ENCODE measurements around the gene WRAP73. TPM values are rescaled to one million over a fixed set of nuclear protein-coding genes. Genes with fewer than 3 reads are reported as not detected.

WRAP73 gene
- total RNA-seq, 1 donor from 2014 or later: 26.7 TPM

DNA sequence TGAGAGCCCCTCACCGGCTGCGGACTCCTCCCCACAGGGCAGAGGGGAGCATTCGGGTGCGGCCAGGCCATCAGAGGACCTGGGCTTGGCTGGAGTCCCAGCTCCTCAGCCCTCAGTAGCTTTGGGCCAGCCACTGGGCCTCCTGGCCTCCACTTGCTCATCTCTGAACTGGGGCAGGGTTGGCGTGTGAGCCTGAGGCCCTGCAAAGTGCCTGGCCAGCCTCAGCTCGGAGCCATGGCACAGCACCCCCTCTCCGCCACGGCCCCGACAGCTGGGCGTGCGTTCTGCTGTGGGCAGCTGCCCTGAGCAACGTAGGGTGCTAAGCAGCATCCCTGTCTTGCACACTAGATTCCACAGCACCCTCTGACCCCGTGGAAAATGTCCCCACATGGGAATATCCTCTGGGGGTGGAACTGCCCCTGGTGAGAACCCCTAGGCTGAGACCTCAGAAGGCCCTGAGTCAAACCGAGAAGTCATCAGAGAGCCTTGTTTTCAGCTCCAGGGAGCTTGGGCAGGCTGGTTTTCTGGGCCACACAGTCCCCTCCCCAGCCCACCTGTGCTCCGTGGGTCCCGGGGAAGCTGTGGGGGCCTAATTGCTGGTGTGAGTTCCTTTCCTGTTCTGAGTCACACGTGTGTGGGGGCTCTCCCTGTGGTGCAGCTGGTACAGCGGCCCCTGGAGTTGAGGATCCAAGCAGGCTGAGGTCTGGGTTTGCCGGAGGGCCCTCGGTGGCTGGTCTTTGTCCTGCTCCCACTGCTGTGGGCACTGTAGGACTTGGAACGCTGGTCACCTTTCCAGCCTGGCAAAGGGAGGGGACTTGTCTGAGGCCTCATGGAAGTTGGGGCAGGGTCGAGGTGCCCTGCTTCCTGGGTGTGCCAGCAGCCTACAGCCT, 26.9 kb upstream of the WRAP73 start:
- no peaks in the 10 kb centered on the region for H3K9me3 Mint-ChIP-seq
- peaks cover 21% of the 10 kb centered on the region for H3K27me3 Mint-ChIP-seq
- H3K4me1 Mint-ChIP-seq (ENCODE audit: unreplicated experiment): peaks cover 5% of the 10 kb centered on the region
- no peak for DNase-seq (ENCODE audit: extremely low spot score, unreplicated experiment)
- no peaks in the 10 kb centered on the region for H3K36me3 Mint-ChIP-seq
- TF ChIP-seq, protein P1, sequence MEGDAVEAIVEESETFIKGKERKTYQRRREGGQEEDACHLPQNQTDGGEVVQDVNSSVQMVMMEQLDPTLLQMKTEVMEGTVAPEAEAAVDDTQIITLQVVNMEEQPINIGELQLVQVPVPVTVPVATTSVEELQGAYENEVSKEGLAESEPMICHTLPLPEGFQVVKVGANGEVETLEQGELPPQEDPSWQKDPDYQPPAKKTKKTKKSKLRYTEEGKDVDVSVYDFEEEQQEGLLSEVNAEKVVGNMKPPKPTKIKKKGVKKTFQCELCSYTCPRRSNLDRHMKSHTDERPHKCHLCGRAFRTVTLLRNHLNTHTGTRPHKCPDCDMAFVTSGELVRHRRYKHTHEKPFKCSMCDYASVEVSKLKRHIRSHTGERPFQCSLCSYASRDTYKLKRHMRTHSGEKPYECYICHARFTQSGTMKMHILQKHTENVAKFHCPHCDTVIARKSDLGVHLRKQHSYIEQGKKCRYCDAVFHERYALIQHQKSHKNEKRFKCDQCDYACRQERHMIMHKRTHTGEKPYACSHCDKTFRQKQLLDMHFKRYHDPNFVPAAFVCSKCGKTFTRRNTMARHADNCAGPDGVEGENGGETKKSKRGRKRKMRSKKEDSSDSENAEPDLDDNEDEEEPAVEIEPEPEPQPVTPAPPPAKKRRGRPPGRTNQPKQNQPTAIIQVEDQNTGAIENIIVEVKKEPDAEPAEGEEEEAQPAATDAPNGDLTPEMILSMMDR (conservative IDR thresholded peaks at IDR 0.05): no peak
- H3K27ac Mint-ChIP-seq: no peak overlapping the region
- no peak overlapping the region for H3K4me3 Mint-ChIP-seq

- peaks cover 25% of the 10 kb centered on the region for H3K27me3 Mint-ChIP-seq
- no peak for DNase-seq (ENCODE audit: extremely low spot score, unreplicated experiment)
- peaks cover 5% of the 10 kb centered on the region for H3K4me1 Mint-ChIP-seq (ENCODE audit: unreplicated experiment)
- TF ChIP-seq, protein P1 (conservative IDR thresholded peaks at IDR 0.05): no peak
- H3K27ac Mint-ChIP-seq: no peak overlapping the region
- H3K36me3 Mint-ChIP-seq: no peaks in the 10 kb centered on the region
- H3K9me3 Mint-ChIP-seq: no peaks in the 10 kb centered on the region
- no peak overlapping the region for H3K4me3 Mint-ChIP-seq
These were observed 25.5 kb upstream of the WRAP73 start for GRCh38 chr1:3675436-3675835.

DNA sequence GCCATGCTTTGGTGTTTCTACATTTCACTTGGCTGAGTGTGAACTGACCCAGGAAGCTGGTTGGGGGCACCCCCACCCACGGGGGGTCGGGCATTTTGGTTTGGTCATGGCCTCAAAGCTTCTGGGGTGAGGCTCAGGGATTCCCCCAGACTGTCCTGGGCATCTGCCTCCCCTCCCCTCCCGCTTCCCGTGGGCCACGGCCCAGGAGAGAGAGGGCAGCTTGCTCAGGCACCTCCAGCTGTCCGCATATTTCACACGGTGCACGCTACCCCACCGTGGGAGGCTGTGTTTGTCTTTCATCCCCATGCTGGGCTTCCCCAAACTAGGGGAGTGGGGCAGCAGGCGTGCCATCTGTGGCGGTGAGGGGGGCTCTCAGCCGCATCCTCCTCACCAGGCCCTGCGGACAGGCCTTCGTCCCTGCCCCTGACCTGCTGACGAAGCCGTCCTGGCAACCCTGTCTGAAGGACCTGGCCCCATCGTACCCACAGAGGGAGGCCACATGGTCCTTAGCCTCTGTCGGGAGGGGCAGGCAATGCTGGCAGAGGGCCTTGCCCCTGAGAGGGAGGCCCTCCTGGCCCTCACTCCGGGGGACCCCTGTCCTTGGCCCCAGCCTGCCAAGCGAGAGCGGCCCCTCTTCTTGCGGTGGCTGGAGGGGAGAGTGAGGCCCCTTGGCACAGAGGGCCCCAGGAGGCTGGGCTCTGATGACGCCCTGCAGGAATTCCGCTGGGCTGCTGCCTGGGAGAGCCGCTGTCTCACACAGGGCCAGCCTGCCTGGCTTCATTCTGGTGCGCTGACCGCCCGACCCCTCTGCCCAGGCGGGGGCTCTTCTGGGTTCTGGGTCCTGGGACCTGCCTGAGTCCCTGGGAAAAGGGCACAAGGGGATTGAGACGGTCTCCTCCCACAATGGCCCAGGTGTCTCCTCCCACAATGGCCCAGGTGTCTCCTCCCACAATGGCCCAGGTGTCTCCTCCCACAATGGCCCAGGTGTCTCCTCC, 24.5 kb upstream of the WRAP73 start:
- no peak for DNase-seq (ENCODE audit: extremely low spot score, unreplicated experiment)
- Mint-ChIP-seq H3K4me1 (ENCODE audit: unreplicated experiment) (peaks cover 5% of the 10 kb centered on the region), H3K36me3 (no peaks in the 10 kb centered on the region), H3K9me3 (no peaks in the 10 kb centered on the region), H3K4me3 (no peak overlapping the region), H3K27ac (no peak overlapping the region), H3K27me3 (peaks cover 20% of the 10 kb centered on the region)
- TF ChIP-seq, protein P1 (conservative IDR thresholded peaks at IDR 0.05): no peak

DNA sequence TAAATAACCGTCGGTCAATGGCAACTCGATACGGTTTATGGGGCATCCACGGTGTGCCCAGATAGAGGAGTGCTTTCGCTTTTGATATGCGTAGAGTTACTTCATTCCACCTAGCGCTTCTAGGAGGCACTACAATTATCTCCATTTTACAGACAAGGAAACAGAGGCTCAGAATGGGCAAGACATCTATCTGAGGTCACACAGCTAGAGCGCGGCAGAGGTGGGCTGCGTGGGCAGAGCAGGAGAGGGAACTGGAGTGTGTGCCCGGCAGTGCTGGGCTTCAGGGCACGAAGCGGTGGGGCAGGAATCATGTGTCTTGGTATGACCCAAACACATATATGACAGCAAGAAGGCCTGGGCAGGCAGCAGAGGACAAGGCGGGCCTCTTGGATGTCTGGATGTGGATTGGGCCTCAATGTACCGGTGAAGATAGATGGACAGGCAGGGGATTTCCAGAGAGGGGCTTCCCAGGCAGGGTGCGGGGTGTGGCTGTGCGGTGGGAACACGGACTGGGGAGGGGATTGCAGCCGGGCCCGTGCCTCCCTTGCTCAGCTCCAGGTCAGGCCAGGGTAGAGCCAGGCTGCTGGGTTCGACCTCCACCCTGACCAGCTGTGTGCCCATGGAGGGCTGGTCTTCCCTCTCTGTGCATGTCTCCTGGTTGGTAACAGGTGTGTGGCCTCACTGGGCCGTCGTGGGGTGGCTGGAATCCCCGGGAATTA, 23.6 kb upstream of the WRAP73 start:
- Mint-ChIP-seq H3K4me1 (ENCODE audit: unreplicated experiment) (peaks cover 5% of the 10 kb centered on the region), H3K36me3 (no peaks in the 10 kb centered on the region), H3K4me3 (peak overlapping the region; percentile 33), H3K27ac (no peak overlapping the region), H3K9me3 (no peaks in the 10 kb centered on the region), H3K27me3 (peaks cover 22% of the 10 kb centered on the region)
- DNase-seq (ENCODE audit: extremely low spot score, unreplicated experiment): no peak
- TF ChIP-seq, protein P1 (conservative IDR thresholded peaks at IDR 0.05): no peak

GRCh38 chr1:3672971-3673361, 23.1 kb upstream of the WRAP73 start:
- peak overlapping the region; percentile 33 for H3K4me3 Mint-ChIP-seq
- H3K4me1 Mint-ChIP-seq (ENCODE audit: unreplicated experiment): peaks cover 5% of the 10 kb centered on the region
- no peaks in the 10 kb centered on the region for H3K9me3 Mint-ChIP-seq
- no peak overlapping the region for H3K27ac Mint-ChIP-seq
- DNase-seq (ENCODE audit: extremely low spot score, unreplicated experiment): no peak
- TF ChIP-seq, protein P1 (conservative IDR thresholded peaks at IDR 0.05): no peak
- no peaks in the 10 kb centered on the region for H3K36me3 Mint-ChIP-seq
- peaks cover 27% of the 10 kb centered on the region for H3K27me3 Mint-ChIP-seq
